BLaER1 treated with 17β-estradiol and CSF1 and Interleukin-3, amounts not matched to agents 10 nM and 100 nM (cell line): ENCODE results near the gene RAB8B.

ENCODE experiments used
- H3K27ac ChIP-seq, 11 experiments: shearing (Covaris generic); formaldehyde crosslinking; 2 replicates each; pipeline ENCODE4 v1.8.1; 2022
- H3K27me3 ChIP-seq, 11 experiments: shearing (Covaris generic); formaldehyde crosslinking; 2 replicates each; pipeline ENCODE4 v1.8.1; 2022
- H3K36me3 ChIP-seq, 11 experiments: shearing (Covaris generic); formaldehyde crosslinking; 2 replicates each; pipeline ENCODE4 v1.8.1; 2022
- H3K4me1 ChIP-seq, 10 experiments: shearing (Covaris generic); formaldehyde crosslinking; 2 replicates each; pipeline ENCODE4 v1.8.1; 2022
- H3K4me2 ChIP-seq, 11 experiments: shearing (Covaris generic); formaldehyde crosslinking; 2 replicates each; pipeline ENCODE4 v1.8.1; 2022
- H3K4me3 ChIP-seq, 10 experiments: shearing (Covaris generic); formaldehyde crosslinking; 2 replicates each; pipeline ENCODE4 v1.8.1; 2022
- H3K9ac ChIP-seq, 11 experiments: shearing (Covaris generic); formaldehyde crosslinking; 2 replicates each; pipeline ENCODE4 v1.8.1; 2022
- H3K9me3 ChIP-seq, 11 experiments: shearing (Covaris generic); formaldehyde crosslinking; replicated peaks in 1 of 11; 2 replicates each; pipeline ENCODE4 v1.8.1; 2022
- H4K20me1 ChIP-seq, 11 experiments: shearing (Covaris generic); formaldehyde crosslinking; 2 replicates each; pipeline ENCODE4 v1.8.1; 2022
- Cebpa-rat ChIP-seq, 11 experiments: shearing (Covaris generic); IDR thresholded peaks; 2 replicates each; pipeline ENCODE4 v1.8.1; 2022

RAB8B gene

GRCh38 chr15:63189941-63190768, 749 bp downstream of the RAB8B start:
- no peaks in the 10 kb centered on the region; a peak in 1 of 22 replicates for H3K36me3 ChIP-seq
- no peaks in the 10 kb centered on the region for H3K27me3 ChIP-seq
- H3K9ac ChIP-seq = peak overlapping the region; percentile 76 to 89 (median 85)
- peaks cover 0 to 48% (median 0%) of the 10 kb centered on the region in 11 experiments; a peak in 7 of 22 replicates for H4K20me1 ChIP-seq
- peak overlapping the region; percentile 78 to 96 (median 93) for H3K4me2 ChIP-seq
- peak overlapping the region; percentile 75 to 90 (median 82) for H3K4me3 ChIP-seq
- no peak for TF ChIP-seq Cebpa-rat (IDR thresholded peaks at IDR 0.05)
- H3K9me3 ChIP-seq = no peaks in the 10 kb centered on the region
- peak overlapping the region; percentile 72 to 87 (median 81) for H3K27ac ChIP-seq
- H3K4me1 ChIP-seq = peaks cover 48 to 60% (median 54%) of the 10 kb centered on the region in 10 experiments

- no peaks in the 10 kb centered on the region; a peak in 1 of 22 replicates for H3K36me3 ChIP-seq
- H3K4me1 ChIP-seq = peaks cover 57 to 69% (median 63%) of the 10 kb centered on the region in 10 experiments
- H3K27me3 ChIP-seq = no peaks in the 10 kb centered on the region
- peaks cover 0 to 56% (median 0%) of the 10 kb centered on the region in 11 experiments; a peak in 8 of 22 replicates for H4K20me1 ChIP-seq
- peak overlapping the region; percentile 72 to 87 (median 81); a peak in 21 of 22 replicates for H3K27ac ChIP-seq
- H3K4me3 ChIP-seq = peak overlapping the region; percentile 75 to 90 (median 82)
- peak overlapping the region; percentile 78 to 96 (median 93) for H3K4me2 ChIP-seq
- TF ChIP-seq Cebpa-rat (IDR thresholded peaks at IDR 0.05) = no peak
- no peaks in the 10 kb centered on the region for H3K9me3 ChIP-seq
- H3K9ac ChIP-seq = peak overlapping the region; percentile 76 to 89 (median 85)
Observed at GRCh38 chr15:63190769-63191649, 1.6 kb downstream of the RAB8B start.

- Histone ChIP-seq H3K9ac (peak overlapping the region; percentile 2 to 89 (median 85); a peak in 19 of 22 replicates), H3K27ac (peak overlapping the region in 10 of 11 experiments; percentile 72 to 87 (median 81); a peak in 20 of 22 replicates), H3K9me3 (no peaks in the 10 kb centered on the region), H3K27me3 (no peaks in the 10 kb centered on the region), H3K4me1 (peaks cover 66 to 78% (median 70%) of the 10 kb centered on the region in 10 experiments), H3K4me3 (peak overlapping the region; percentile 75 to 90 (median 82); a peak in 19 of 20 replicates), H3K4me2 (peak overlapping the region; percentile 78 to 96 (median 93)), H3K36me3 (peaks cover 0 to 3% (median 0%) of the 10 kb centered on the region in 11 experiments; a peak in 2 of 22 replicates), H4K20me1 (peaks cover 0 to 67% (median 4%) of the 10 kb centered on the region in 11 experiments; a peak in 8 of 22 replicates)
- TF ChIP-seq Cebpa-rat (IDR thresholded peaks at IDR 0.05) = no peak
Observed at GRCh38 chr15:63191895-63192618, 2.7 kb downstream of the RAB8B start.

- H3K9ac ChIP-seq = peak overlapping the region in 9 of 11 experiments; percentile 45 to 89 (median 85); a peak in 13 of 22 replicates
- peak overlapping the region; percentile 78 to 96 (median 93) for H3K4me2 ChIP-seq
- H3K4me1 ChIP-seq = peaks cover 68 to 78% (median 72%) of the 10 kb centered on the region in 10 experiments
- no peak for TF ChIP-seq Cebpa-rat (IDR thresholded peaks at IDR 0.05)
- H3K27ac ChIP-seq = peak overlapping the region in 10 of 11 experiments; percentile 72 to 87 (median 81); a peak in 21 of 22 replicates
- H4K20me1 ChIP-seq = peaks cover 0 to 73% (median 4%) of the 10 kb centered on the region in 11 experiments; a peak in 8 of 22 replicates
- H3K36me3 ChIP-seq = peaks cover 4 to 9% (median 5%) of the 10 kb centered on the region in 11 experiments; a peak in 18 of 22 replicates
- peak overlapping the region in 3 of 10 experiments; percentile 84 to 90 (median 87); a peak in 7 of 20 replicates for H3K4me3 ChIP-seq
- H3K27me3 ChIP-seq = no peaks in the 10 kb centered on the region
- H3K9me3 ChIP-seq = no peaks in the 10 kb centered on the region
Observed at GRCh38 chr15:63192619-63193206, 3.3 kb downstream of the RAB8B start.

- peaks cover 11 to 21% (median 14%) of the 10 kb centered on the region in 11 experiments; a peak in 19 of 22 replicates for H3K36me3 ChIP-seq
- peak overlapping the region in 10 of 11 experiments; percentile 22 to 70 (median 42); a peak in 15 of 22 replicates for H3K9ac ChIP-seq
- peak overlapping the region; percentile 78 to 96 (median 93) for H3K4me2 ChIP-seq
- H3K4me1 ChIP-seq = peaks cover 61 to 82% (median 69%) of the 10 kb centered on the region in 10 experiments
- H4K20me1 ChIP-seq = peaks cover 0 to 89% (median 5%) of the 10 kb centered on the region in 11 experiments; a peak in 9 of 22 replicates
- H3K27me3 ChIP-seq = no peaks in the 10 kb centered on the region
- no peaks in the 10 kb centered on the region for H3K9me3 ChIP-seq
- H3K4me3 ChIP-seq = peak overlapping the region; percentile 2 to 90 (median 44); a peak in 14 of 20 replicates
- TF ChIP-seq Cebpa-rat (IDR thresholded peaks at IDR 0.05) = no peak
- peak overlapping the region in 10 of 11 experiments; percentile 72 to 87 (median 81); a peak in 20 of 22 replicates for H3K27ac ChIP-seq
Observed at GRCh38 chr15:63194302-63194701, 4.9 kb downstream of the RAB8B start.

GRCh38 chr15:63194880-63195568, 5.6 kb downstream of the RAB8B start:
- peaks cover 61 to 89% (median 68%) of the 10 kb centered on the region in 10 experiments for H3K4me1 ChIP-seq
- no peak for TF ChIP-seq Cebpa-rat (IDR thresholded peaks at IDR 0.05)
- H3K27me3 ChIP-seq = no peaks in the 10 kb centered on the region
- H3K9ac ChIP-seq = no peak overlapping the region
- no peak overlapping the region for H3K4me3 ChIP-seq
- H4K20me1 ChIP-seq = peaks cover 0 to 97% (median 5%) of the 10 kb centered on the region in 11 experiments; a peak in 9 of 22 replicates
- peak overlapping the region in 10 of 11 experiments; percentile 19 to 86 (median 79); a peak in 17 of 22 replicates for H3K27ac ChIP-seq
- H3K4me2 ChIP-seq = peak overlapping the region; percentile 78 to 96 (median 93)
- H3K36me3 ChIP-seq = peaks cover 12 to 27% (median 16%) of the 10 kb centered on the region in 11 experiments; a peak in 19 of 22 replicates
- no peaks in the 10 kb centered on the region for H3K9me3 ChIP-seq

- peaks cover 0 to 4% (median 0%) of the 10 kb centered on the region in 11 experiments; a peak in 2 of 22 replicates for H3K9me3 ChIP-seq
- H3K4me1 ChIP-seq = peaks cover 58 to 94% (median 64%) of the 10 kb centered on the region in 10 experiments
- no peak overlapping the region for H3K9ac ChIP-seq
Observed at GRCh38 chr15:63195569-63196015, 6.2 kb downstream of the RAB8B start.

More at GRCh38 chr15:63195569-63196015, 6.2 kb downstream of the RAB8B start:
- H4K20me1 ChIP-seq = peaks cover 0 to 100% (median 5%) of the 10 kb centered on the region in 11 experiments; a peak in 9 of 22 replicates
- peaks cover 13 to 32% (median 19%) of the 10 kb centered on the region in 11 experiments; a peak in 19 of 22 replicates for H3K36me3 ChIP-seq
- no peak overlapping the region for H3K4me3 ChIP-seq
- H3K27ac ChIP-seq = peak overlapping the region in 8 of 11 experiments; percentile 11 to 81 (median 28); a peak in 12 of 22 replicates
- peak overlapping the region; percentile 62 to 96 (median 93) for H3K4me2 ChIP-seq
- H3K27me3 ChIP-seq = no peaks in the 10 kb centered on the region
- TF ChIP-seq Cebpa-rat (IDR thresholded peaks at IDR 0.05) = no peak
